GM23338 (cell line): ENCODE measurements around the gene ANOS1. TPM values are rescaled to one million over a fixed set of nuclear protein-coding genes. Genes with fewer than 3 reads are reported as not detected.

Source experiments
- ATAC-seq: fragments of 200-7000 bp; cut with Tn5 transposase; 3 replicates; pipeline ENCODE4 v1.9.1; 2020
- DNase-seq: peaks from one replicate; pipeline ENCODE4 v3.0.0-alpha.2; 2015; ENCODE audit warnings: low spot score
- H2AFZ ChIP-seq: fragments of 200-600 bp; sonication (generic); 2 replicates; pipeline ENCODE4 v1.8.0; 2016; ENCODE audit warnings: antibody characterized with exemption, mild to moderate bottlenecking, moderate library complexity
- H3F3A ChIP-seq: fragments of 200-600 bp; sonication (generic); replicated peaks from 2 replicates; pipeline ENCODE4 v1.8.0; 2017; ENCODE audit warnings: antibody characterized with exemption, mixed run types, low read depth
- H3K27ac ChIP-seq: fragments of 200-600 bp; sonication (generic); 2 replicates; pipeline ENCODE4 v1.6.1; 2016; ENCODE audit warnings: low read depth
- H3K27me3 ChIP-seq: fragments of 200-600 bp; sonication (generic); 2 replicates; pipeline ENCODE4 v1.8.0; 2016; ENCODE audit warnings: mild to moderate bottlenecking, mixed run types, moderate library complexity; ENCODE audit not compliant: insufficient read depth
- H3K36me3 ChIP-seq: fragments of 200-600 bp; sonication (generic); 2 replicates; pipeline ENCODE4 v1.8.0; 2016; ENCODE audit warnings: mild to moderate bottlenecking; ENCODE audit not compliant: insufficient read depth
- H3K4me1 ChIP-seq: fragments of 200-600 bp; sonication (generic); 2 replicates; pipeline ENCODE4 v1.8.0; 2016; ENCODE audit warnings: mild to moderate bottlenecking, moderate library complexity; ENCODE audit not compliant: insufficient read depth
- H3K4me2 ChIP-seq: fragments of 200-600 bp; sonication (generic); 2 replicates; pipeline ENCODE4 v1.7.1; 2017; ENCODE audit warnings: mixed run types
- H3K4me3 ChIP-seq: fragments of 200-600 bp; sonication (generic); 2 replicates; pipeline ENCODE4 v1.6.1; 2016; ENCODE audit warnings: mixed run types
- H3K79me2 ChIP-seq: fragments of 200-600 bp; sonication (generic); replicated peaks from 2 replicates; pipeline ENCODE4 v1.8.0; 2017; ENCODE audit warnings: mild to moderate bottlenecking; ENCODE audit not compliant: insufficient read depth
- H3K9me2 ChIP-seq: fragments of 200-600 bp; sonication (generic); 2 replicates; pipeline ENCODE4 v1.8.0; 2017; ENCODE audit not compliant: insufficient read depth
- H4K20me1 ChIP-seq: fragments of 200-600 bp; sonication (generic); replicated peaks from 2 replicates; pipeline ENCODE4 v1.8.0; 2017; ENCODE audit warnings: mild to moderate bottlenecking; ENCODE audit not compliant: insufficient read depth
- H3K27ac Mint-ChIP-seq: 2 replicates; pipeline ENCODE4 v1.8.0; 2020; ENCODE audit warnings: inconsistent platforms, mild to moderate bottlenecking, moderate library complexity, mixed read lengths
- H3K27me3 Mint-ChIP-seq: 3 replicates; pipeline ENCODE4 v1.8.0; 2022; ENCODE audit warnings: low read depth, mild to moderate bottlenecking, moderate library complexity, mixed read lengths, inconsistent platforms; ENCODE audit not compliant: insufficient read depth, poor library complexity
- H3K36me3 Mint-ChIP-seq: 3 replicates; pipeline ENCODE4 v1.8.0; 2021; ENCODE audit warnings: low read depth, mild to moderate bottlenecking, inconsistent platforms, moderate library complexity, mixed read lengths
- H3K4me1 Mint-ChIP-seq: 3 replicates; pipeline ENCODE4 v1.8.0; 2020; ENCODE audit warnings: mild to moderate bottlenecking, inconsistent platforms, mixed read lengths
- H3K4me3 Mint-ChIP-seq: 3 replicates; pipeline ENCODE4 v1.8.0; 2021; ENCODE audit warnings: moderate library complexity, mild to moderate bottlenecking, inconsistent platforms, mixed read lengths
- H3K9me3 Mint-ChIP-seq: 3 replicates; pipeline ENCODE4 v1.8.0; 2020; ENCODE audit warnings: moderate library complexity, mild to moderate bottlenecking, inconsistent platforms, mixed read lengths
- CREB1 ChIP-seq: fragments of 250-450 bp; sonication (Bioruptor Pico); IDR thresholded peaks from 2 replicates; pipeline ENCODE4 v1.5.0; 2020; ENCODE audit warnings: low read depth, mild to moderate bottlenecking, moderate library complexity
- EZH2 ChIP-seq: fragments of 200-600 bp; sonication (generic); IDR thresholded peaks from one replicate; pipeline ENCODE4 v1.8.0; 2017; ENCODE audit warnings: antibody characterized with exemption, mild to moderate bottlenecking, low read depth; ENCODE audit not compliant: unreplicated experiment
- EZH2phosphoT487 ChIP-seq: fragments of 200-600 bp; sonication (generic); IDR thresholded peaks from one replicate; pipeline ENCODE4 v1.8.1; 2018; ENCODE audit warnings: antibody characterized with exemption; ENCODE audit not compliant: unreplicated experiment
- JUNB ChIP-seq: IDR thresholded peaks from one replicate; pipeline ENCODE4 v1.6.1; 2016; ENCODE audit warnings: antibody characterized with exemption; ENCODE audit not compliant: unreplicated experiment
- NANOG ChIP-seq: IDR thresholded peaks from 2 replicates; pipeline ENCODE4 v1.6.1; 2016; ENCODE audit warnings: antibody characterized with exemption, borderline replicate concordance
- POLR2AphosphoS5 ChIP-seq: IDR thresholded peaks from 2 replicates; pipeline ENCODE4 v1.6.1; 2016; ENCODE audit warnings: antibody characterized with exemption, low read depth
- ZNF114 ChIP-seq: fragments of 250-450 bp; sonication (Bioruptor Pico); IDR thresholded peaks from 2 replicates; pipeline ENCODE4 v1.5.0; 2020; ENCODE audit warnings: mild to moderate bottlenecking, moderate library complexity
- polyA plus RNA-seq: library from polyadenylated mRNA; unstranded; fragments of >200 nt; fragmentation: Nextera tagmentation; extraction: Ambion mirVana; gene quantifications from 2 replicates; pipeline ENCODE4 v1.2.1, GENCODE V29; 2016
- total RNA-seq: library from RNA; depleted of rRNA; stranded (reverse); fragments of >200 nt; shearing (Covaris generic); gene quantifications from 2 replicates; pipeline ENCODE4 v1.2.3, GENCODE V29; 2014
- TF ChIP-seq, protein P1 (sequence below): IDR thresholded peaks from one replicate; pipeline ENCODE4 v1.6.1; 2018; ENCODE audit warnings: antibody characterized with exemption; ENCODE audit not compliant: unreplicated experiment
- TF ChIP-seq, protein P2 (sequence below), 2 experiments: fragments of 200-600 bp in 1 of 2; sonication (generic) in 1 of 2; conservative IDR thresholded peaks; 2 replicates each; pipeline versions ENCODE4 v1.5.1 to v1.6.1; 2016 to 2017; ENCODE audit warnings: antibody characterized with exemption in 2 of 2, low read depth in 2 of 2, mild to moderate bottlenecking in 2 of 2, moderate library complexity in 1 of 2

The ANOS1 gene
- total and polyA plus RNA-seq, 2 experiments from 2014 or later, result 21.8 to 68.5 TPM

DNA sequence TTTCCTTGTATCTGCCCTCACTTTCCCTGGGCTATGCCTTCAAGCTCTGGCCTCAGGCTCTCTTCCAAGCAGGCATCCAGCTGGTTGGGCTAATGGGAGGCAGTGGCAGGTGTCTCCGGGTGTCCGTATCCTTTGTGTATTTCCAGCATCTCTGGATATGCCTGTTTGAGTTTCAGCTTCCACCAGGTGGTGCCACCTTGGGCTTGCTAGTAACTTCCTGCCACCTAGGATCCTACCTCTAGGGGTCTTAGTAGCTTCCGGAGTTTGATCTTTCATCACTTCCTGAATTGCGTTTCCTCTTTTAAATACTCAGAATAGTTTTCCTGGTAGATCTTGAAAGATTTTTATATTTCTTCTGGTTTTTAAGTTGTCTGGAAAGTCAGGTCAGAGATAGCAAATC is 23.2 kb upstream of the ANOS1 start:
- Histone ChIP-seq H3K36me3 (no peaks in the 10 kb centered on the region), H3K4me1 (0 out of 2 replicates have a peak, but pooled peaks cover 3% of the 10 kb centered on the region), H2AFZ (no peak overlapping the region), H3K27me3 (no peaks in the 10 kb centered on the region), H3K4me3 (no peak overlapping the region), H3F3A (no peaks in the 10 kb centered on the region), H3K27ac (no peak overlapping the region), H3K9me2 (no peaks in the 10 kb centered on the region), H3K4me2 (no peak overlapping the region), H3K79me2 (no peaks in the 10 kb centered on the region), H4K20me1 (no peaks in the 10 kb centered on the region)
- TF ChIP-seq CREB1 (CRISPR knock-in tag) (no peak), JUNB (no peak)
- TF ChIP-seq, protein P1, sequence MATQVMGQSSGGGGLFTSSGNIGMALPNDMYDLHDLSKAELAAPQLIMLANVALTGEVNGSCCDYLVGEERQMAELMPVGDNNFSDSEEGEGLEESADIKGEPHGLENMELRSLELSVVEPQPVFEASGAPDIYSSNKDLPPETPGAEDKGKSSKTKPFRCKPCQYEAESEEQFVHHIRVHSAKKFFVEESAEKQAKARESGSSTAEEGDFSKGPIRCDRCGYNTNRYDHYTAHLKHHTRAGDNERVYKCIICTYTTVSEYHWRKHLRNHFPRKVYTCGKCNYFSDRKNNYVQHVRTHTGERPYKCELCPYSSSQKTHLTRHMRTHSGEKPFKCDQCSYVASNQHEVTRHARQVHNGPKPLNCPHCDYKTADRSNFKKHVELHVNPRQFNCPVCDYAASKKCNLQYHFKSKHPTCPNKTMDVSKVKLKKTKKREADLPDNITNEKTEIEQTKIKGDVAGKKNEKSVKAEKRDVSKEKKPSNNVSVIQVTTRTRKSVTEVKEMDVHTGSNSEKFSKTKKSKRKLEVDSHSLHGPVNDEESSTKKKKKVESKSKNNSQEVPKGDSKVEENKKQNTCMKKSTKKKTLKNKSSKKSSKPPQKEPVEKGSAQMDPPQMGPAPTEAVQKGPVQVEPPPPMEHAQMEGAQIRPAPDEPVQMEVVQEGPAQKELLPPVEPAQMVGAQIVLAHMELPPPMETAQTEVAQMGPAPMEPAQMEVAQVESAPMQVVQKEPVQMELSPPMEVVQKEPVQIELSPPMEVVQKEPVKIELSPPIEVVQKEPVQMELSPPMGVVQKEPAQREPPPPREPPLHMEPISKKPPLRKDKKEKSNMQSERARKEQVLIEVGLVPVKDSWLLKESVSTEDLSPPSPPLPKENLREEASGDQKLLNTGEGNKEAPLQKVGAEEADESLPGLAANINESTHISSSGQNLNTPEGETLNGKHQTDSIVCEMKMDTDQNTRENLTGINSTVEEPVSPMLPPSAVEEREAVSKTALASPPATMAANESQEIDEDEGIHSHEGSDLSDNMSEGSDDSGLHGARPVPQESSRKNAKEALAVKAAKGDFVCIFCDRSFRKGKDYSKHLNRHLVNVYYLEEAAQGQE, result no peak
- TF ChIP-seq, protein P2, sequence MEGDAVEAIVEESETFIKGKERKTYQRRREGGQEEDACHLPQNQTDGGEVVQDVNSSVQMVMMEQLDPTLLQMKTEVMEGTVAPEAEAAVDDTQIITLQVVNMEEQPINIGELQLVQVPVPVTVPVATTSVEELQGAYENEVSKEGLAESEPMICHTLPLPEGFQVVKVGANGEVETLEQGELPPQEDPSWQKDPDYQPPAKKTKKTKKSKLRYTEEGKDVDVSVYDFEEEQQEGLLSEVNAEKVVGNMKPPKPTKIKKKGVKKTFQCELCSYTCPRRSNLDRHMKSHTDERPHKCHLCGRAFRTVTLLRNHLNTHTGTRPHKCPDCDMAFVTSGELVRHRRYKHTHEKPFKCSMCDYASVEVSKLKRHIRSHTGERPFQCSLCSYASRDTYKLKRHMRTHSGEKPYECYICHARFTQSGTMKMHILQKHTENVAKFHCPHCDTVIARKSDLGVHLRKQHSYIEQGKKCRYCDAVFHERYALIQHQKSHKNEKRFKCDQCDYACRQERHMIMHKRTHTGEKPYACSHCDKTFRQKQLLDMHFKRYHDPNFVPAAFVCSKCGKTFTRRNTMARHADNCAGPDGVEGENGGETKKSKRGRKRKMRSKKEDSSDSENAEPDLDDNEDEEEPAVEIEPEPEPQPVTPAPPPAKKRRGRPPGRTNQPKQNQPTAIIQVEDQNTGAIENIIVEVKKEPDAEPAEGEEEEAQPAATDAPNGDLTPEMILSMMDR (conservative IDR thresholded peaks at IDR 0.05; ENCODE audit: low read depth in 2 of 2), result peak; percentile 63 to 66
- Mint-ChIP-seq H3K4me3 (no peak overlapping the region), H3K9me3 (no peaks in the 10 kb centered on the region; the same call in 2 of the 3 replicates), H3K27me3 (peaks cover 2% of the 10 kb centered on the region), H3K27ac (peak overlapping the region; percentile 30; the same call in 1 of the 2 replicates), H3K36me3 (no peaks in the 10 kb centered on the region), H3K4me1 (peaks cover 9% of the 10 kb centered on the region; the same call in 2 of the 3 replicates)
- ATAC-seq, result peak; percentile 76
- DNase-seq, result peak; percentile 73

DNA sequence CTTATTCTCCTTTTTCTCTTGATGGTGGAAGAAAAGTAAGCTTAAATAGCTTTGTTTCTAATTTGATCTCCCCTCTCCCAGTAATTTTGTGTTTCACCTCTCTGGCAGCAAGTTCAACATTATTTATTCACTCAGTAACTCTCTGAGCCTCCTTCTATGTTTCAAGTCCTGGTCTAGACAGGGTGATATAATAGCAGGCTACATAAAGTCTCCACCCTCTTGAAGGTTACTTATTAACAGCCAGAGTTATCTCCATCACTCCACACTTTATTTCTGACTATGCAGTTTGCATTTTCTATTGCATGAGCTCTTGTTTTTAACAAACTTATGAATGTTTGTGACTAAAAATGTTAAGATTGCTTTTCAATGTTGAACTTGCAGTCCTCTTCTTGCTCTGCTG is 17.8 kb upstream of the ANOS1 start:
- ATAC-seq (no peak), DNase-seq (no peak)
- Mint-ChIP-seq H3K27ac (no peak overlapping the region), H3K4me1 (peaks cover 3% of the 10 kb centered on the region; the same call in 2 of the 3 replicates), H3K4me3 (no peak overlapping the region), H3K9me3 (no peaks in the 10 kb centered on the region), H3K27me3 (peaks cover 2% of the 10 kb centered on the region), H3K36me3 (no peaks in the 10 kb centered on the region)
- Histone ChIP-seq H3K27ac (no peak overlapping the region), H3K79me2 (no peaks in the 10 kb centered on the region), H4K20me1 (no peaks in the 10 kb centered on the region), H3K9me2 (no peaks in the 10 kb centered on the region), H3F3A (no peaks in the 10 kb centered on the region), H3K4me3 (no peak overlapping the region), H3K27me3 (no peaks in the 10 kb centered on the region), H3K4me2 (no peak overlapping the region), H3K36me3 (no peaks in the 10 kb centered on the region), H2AFZ (no peak overlapping the region), H3K4me1 (0 out of 2 replicates have a peak, but pooled peaks cover 3% of the 10 kb centered on the region)
- TF ChIP-seq NANOG (no peak), EZH2phosphoT487 (no peak), POLR2AphosphoS5 (no peak), EZH2 (no peak), JUNB (no peak), CREB1 (CRISPR knock-in tag) (no peak), ZNF114 (CRISPR knock-in tag) (no peak)
- TF ChIP-seq, protein P2 (conservative IDR thresholded peaks at IDR 0.05; ENCODE audit: low read depth in 2 of 2), result no peak
